Type B pancreatic cell (in vitro differentiated cells): ENCODE data around the gene CBFA2T3. TPM values are rescaled to one million over a fixed set of nuclear protein-coding genes. Genes with fewer than 3 reads are reported as not detected.
"Not testable (repeated sequence)": the region's sequence is repeated elsewhere in the genome, so short reads cannot be mapped to it uniquely, and the experiment has no call there.

Experiments
- DNase-seq: peaks from one replicate; pipeline ENCODE4 v3.0.0; 2021; ENCODE audit warnings: mixed read lengths; ENCODE audit not compliant: unreplicated experiment; ENCODE audit errors: extremely low spot score
- H3K27ac Mint-ChIP-seq: 2 replicates; pipeline ENCODE4 v1.8.0; 2021; ENCODE audit warnings: mild to moderate bottlenecking, mixed read lengths
- H3K27me3 Mint-ChIP-seq: 2 replicates; pipeline ENCODE4 v1.8.0; 2021; ENCODE audit warnings: mixed read lengths
- H3K36me3 Mint-ChIP-seq: 2 replicates; pipeline ENCODE4 v1.8.0; 2021; ENCODE audit warnings: mixed read lengths
- H3K4me1 Mint-ChIP-seq: one replicate; pipeline ENCODE4 v1.8.0; 2021; ENCODE audit warnings: mixed read lengths; ENCODE audit not compliant: unreplicated experiment
- H3K4me3 Mint-ChIP-seq: 2 replicates; pipeline ENCODE4 v1.8.0; 2021; ENCODE audit warnings: mild to moderate bottlenecking, mixed read lengths
- H3K9me3 Mint-ChIP-seq: 2 replicates; pipeline ENCODE4 v1.8.0; 2021; ENCODE audit warnings: mixed read lengths
- CTCF ChIP-seq: fragments of 200-600 bp; sonication (generic); conservative IDR thresholded peaks from 2 replicates; pipeline ENCODE4 v1.5.0; 2021; ENCODE audit warnings: antibody characterized with exemption, mild to moderate bottlenecking
- total RNA-seq: library from RNA; stranded (reverse); gene quantifications from 2 replicates; pipeline ENCODE4 v1.2.1, GENCODE V29; 2021; ENCODE audit warnings: low replicate concordance

The CBFA2T3 gene
- total RNA-seq, 1 donor from 2014 or later = 8.9 TPM

GRCh38 chr16:89019511-89019910 is 42.5 kb upstream of the CBFA2T3 start:
- TF ChIP-seq CTCF = no peak
- DNase-seq = no peak
- Mint-ChIP-seq H3K27me3 (peaks cover 31% of the 10 kb centered on the region), H3K27ac (no peak overlapping the region), H3K4me3 (no peak overlapping the region), H3K9me3 (no peaks in the 10 kb centered on the region), H3K4me1 (no peaks in the 10 kb centered on the region), H3K36me3 (no peaks in the 10 kb centered on the region)

DNA sequence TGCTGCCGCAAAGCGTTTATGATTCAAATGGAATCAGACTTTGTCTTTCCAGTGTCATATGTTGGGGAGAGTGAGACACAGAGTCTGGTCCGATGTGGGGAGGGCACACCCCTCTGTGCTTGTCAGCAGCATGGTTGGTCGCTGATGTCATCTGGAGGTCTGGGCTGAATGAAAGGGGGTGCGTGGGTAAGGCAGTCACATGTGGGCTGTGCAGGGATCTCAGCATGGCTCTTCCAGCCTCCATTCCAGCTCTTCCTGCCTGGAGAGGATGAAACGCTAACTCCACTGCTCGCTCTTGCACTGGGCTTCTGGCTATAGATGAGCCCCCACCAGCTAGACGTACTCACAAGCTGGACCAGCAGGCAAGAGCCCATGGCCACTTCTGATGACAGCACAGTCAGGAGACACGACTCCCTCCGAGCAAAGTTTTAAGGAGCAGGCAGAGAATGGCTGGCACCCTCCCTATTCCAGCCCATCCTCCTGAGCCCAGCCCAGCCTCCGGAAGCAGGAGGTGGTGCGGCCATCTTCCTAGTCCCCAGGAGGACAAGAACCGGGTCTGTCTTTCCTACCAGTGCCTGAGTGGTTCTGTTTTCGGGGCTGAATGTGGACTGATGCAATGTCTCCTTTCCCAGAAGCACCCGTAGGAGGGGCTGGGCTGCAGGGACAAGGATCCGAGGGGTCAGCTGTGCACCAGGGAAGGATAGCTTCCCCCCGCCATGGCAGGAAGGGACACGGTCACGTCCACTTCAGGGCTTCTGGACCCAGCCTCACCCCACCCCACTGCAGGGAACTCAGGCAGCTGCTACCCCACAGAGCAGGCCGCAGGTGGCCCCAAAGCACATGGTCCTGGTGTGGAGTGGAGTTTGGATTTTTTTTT is 41.5 kb upstream of the CBFA2T3 start:
- no peak for TF ChIP-seq CTCF
- Mint-ChIP-seq H3K9me3 (no peaks in the 10 kb centered on the region), H3K27me3 (peaks cover 31% of the 10 kb centered on the region), H3K4me1 (no peaks in the 10 kb centered on the region), H3K4me3 (no peak overlapping the region), H3K36me3 (no peaks in the 10 kb centered on the region), H3K27ac (no peak overlapping the region)
- DNase-seq = no peak

GRCh38 chr16:89017543-89018281 is 40.7 kb upstream of the CBFA2T3 start:
- Mint-ChIP-seq H3K27ac (no peak overlapping the region), H3K27me3 (peaks cover 32% of the 10 kb centered on the region), H3K4me1 (no peaks in the 10 kb centered on the region), H3K4me3 (no peak overlapping the region), H3K36me3 (no peaks in the 10 kb centered on the region), H3K9me3 (no peaks in the 10 kb centered on the region)
- TF ChIP-seq CTCF = no peak
- no peak for DNase-seq

- DNase-seq, H3K27ac Mint-ChIP-seq, H3K4me1 Mint-ChIP-seq, H3K9me3 Mint-ChIP-seq, H3K4me3 Mint-ChIP-seq, H3K36me3 Mint-ChIP-seq: not testable (repeated sequence)
- H3K27me3 Mint-ChIP-seq = peaks cover 29% of the 10 kb centered on the region
Measured at GRCh38 chr16:89016561-89016960, 39.6 kb upstream of the CBFA2T3 start.

DNA sequence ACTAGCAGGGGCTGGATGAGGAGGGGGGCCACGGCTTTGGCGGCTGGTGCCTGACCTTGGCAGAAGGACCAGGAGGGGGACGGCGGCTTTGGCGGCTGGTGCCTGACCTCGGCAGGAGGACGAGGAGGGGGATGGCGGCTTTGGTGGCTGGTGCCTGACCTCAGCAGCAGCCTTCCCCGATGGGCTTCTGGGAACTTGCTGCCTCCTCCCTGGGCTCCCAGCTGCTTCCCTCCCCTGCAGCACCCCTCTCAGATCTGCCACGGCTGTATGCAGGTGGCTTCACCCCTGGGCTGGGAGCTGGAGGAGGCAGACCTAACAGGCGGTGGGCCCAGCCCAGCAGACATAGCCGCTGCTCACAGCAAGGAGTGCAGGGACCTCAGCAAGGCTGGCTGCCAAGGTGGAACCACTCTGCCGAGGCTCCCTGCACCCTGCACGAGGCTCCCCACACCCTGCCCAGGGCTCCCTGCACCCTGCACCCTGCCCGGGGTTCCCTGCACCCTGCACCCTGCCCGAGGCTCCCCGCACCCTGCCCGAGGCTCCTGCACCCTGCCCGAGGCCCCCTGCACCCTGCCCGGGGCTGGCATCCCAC is 38.4 kb upstream of the CBFA2T3 start:
- H3K4me1 Mint-ChIP-seq = no peaks in the 10 kb centered on the region
- DNase-seq = no peak
- no peak overlapping the region for H3K27ac Mint-ChIP-seq
- H3K36me3 Mint-ChIP-seq = no peaks in the 10 kb centered on the region
- no peaks in the 10 kb centered on the region for H3K9me3 Mint-ChIP-seq
- TF ChIP-seq CTCF = no peak
- H3K4me3 Mint-ChIP-seq = no peak overlapping the region
- H3K27me3 Mint-ChIP-seq = peaks cover 24% of the 10 kb centered on the region
